GM19324 (cell line): ENCODE measurements around the gene HDHD5.
"Not testable (repeated sequence)": the region's sequence is repeated elsewhere in the genome, so short reads cannot be mapped to it uniquely, and the experiment has no call there.

Experiments used
- ATAC-seq: cut with Tn5 transposase; IDR thresholded peaks from one replicate; pipeline ENCODE4 v1.9.1; 2021; ENCODE audit warnings: mild to moderate bottlenecking, moderate library complexity; ENCODE audit not compliant: unreplicated experiment, low FRiP score

Gene HDHD5

GRCh38 chr22:17157714-17158113 is 1.4 kb downstream of the HDHD5 start:
- ATAC-seq: no peak

DNA sequence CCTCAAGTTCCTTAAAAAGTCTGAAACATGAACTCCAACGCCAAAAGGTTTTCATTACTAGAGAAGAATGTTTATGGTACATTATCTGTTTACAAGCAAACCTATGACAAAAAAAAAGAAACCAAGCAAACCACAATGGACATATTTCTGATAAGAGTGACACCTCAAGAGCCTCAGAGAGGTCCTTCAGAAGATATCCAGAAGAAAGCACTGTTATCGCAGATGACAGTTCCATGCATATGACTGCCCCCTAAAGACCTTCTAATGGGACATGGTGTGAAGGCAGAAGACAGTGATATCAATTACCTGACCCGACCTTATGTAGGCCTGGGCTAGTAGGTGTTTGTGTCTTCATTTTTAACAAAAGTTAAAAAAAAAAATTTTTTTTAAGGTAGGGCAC is 3.1 kb downstream of the HDHD5 start:
- no peak for ATAC-seq

DNA sequence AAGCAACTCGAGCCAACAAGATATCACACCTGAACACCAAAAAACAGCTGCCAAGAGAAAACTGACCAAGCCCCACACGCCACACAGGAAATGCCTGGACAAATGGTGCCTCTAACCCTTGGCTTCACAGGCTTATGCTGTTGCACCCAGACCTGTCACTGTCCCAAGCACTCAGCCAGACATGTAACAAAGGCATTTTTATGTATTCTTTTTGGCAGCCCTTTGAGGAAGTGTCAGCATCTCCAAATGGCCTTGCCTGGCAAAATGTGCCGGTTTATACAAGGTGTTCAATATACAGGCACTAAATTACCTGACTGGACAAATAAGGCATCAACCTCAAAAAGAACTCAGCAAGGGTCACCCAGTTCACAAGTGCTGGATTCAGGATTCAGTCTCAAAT is 6.1 kb downstream of the HDHD5 start:
- ATAC-seq: no peak

DNA sequence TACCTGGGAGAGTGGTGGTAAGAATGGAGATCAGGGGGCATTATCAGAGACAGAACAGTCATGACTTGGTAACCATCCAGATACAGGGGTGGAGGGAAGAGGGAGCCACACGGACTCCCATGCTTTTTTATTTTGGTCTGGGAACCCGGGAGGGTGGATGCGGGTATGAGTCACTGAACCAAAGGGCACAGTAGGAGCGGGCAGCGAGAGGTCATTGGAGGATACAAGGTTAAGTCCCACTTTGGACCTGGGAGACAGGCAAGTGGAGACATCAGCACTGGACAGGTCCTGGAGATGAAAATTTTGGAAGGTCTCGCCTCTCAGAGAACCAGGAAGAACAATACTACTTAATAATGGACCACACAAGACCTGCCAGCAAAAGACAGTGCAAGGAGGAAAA is 6.7 kb downstream of the HDHD5 start:
- ATAC-seq: no peak

DNA sequence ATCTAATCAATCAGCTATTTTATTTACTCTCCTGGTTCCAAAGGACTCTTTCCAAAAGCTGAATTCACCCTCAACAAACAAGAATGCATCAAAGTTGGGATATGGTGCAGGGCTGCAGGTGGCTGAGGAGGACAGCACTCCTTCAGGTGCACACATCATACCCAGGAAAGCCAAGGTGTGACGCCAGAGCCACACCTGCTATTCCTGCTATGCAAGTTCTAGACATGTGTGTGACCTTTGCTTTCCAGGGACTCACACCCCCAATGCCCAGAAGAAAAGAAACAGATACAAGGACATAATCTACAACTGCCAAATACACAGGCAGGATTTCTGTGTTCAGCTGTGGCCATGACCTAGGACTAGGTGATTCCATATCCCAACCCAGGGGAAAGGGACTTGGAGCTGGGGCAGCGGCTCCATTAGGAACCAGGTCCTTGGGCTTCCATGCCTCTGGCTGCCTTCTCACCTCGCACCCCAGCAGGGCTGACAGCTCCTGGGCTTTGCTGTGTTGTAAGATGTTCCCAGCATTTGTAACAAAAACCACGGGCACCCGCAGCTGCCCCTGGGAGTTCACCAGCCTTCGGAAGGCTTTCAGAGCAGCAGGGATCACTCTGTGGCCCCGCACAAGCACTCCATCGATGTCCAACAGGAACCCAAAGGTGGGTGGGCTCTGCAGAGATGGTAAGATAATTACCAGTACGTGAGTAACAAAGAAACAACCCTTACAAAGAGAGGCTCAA is 9.8 kb downstream of the HDHD5 start:
- ATAC-seq: no peak

- not testable (repeated sequence) for ATAC-seq
These were observed 11.6 kb downstream of the HDHD5 start for GRCh38 chr22:17147458-17147857.

- no peak for ATAC-seq
These were observed 13.9 kb downstream of the HDHD5 start for GRCh38 chr22:17145021-17145680.

GRCh38 chr22:17143826-17144225 is 15.3 kb downstream of the HDHD5 start:
- no peak for ATAC-seq

- no peak for ATAC-seq
These were observed 16.0 kb downstream of the HDHD5 start for GRCh38 chr22:17143101-17143500.

DNA sequence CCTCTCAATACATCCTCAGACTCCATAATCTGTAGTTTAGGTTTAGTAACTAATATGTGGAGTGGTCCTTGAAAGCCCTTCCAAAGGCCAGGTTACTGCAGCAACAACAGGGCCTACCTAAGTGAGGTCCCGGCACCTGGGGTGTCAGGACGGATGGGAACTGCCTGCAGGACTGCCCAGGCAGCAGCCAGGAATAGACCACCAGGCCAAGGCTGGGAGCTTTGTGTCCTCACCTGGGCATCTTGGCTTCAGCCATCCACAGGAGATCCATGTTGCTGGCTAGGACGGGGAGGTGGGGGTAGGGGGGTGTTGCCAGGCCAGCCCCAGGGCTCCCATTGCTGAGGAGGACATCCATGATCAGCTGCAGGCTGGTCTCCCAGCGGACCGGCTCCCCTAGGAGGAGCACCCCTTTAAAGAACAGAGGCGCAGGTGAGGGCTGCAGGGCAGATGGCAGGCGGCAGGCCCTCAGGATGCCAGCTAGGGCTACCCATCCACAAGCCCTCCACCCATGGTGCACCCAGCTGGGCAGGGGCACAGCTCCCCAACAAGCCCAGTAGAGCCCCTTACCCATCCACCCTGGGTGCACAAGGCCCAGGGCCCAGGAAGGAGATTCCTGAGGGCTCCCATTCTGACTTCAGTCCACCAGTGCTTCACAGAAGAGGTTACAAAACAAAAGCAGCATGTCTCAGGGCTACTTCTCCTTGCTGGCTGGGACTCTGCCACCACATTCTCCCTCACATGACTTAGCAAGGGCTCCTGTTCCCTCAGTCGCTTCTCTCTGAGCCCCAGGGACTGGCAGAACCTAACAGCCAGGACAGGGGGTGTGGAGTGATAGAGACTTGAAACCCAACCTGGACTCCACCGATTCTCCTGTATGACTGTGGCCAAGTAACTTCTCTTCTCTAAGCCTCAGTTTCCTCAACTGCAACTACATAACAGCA is 18.0 kb downstream of the HDHD5 start:
- no peak for ATAC-seq

DNA sequence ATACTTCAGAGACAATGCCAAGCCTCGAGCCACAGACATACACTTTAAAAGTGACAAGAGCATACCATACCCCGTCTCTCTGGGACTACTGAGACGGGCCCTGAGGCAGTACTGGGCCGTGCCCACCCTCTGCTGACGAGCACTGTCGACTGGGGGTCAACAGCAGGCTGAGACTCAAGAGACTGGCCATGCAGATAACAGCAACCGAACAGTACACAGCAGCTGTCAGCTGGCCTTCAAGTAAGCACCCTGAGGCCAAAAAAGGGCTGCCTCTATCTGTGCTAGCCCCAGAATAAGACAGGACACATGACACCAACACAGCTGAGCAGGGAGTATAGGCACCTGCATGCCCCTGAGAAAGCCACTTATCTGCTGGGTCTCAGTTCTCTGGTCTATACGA is 19.1 kb downstream of the HDHD5 start:
- no peak for ATAC-seq

DNA sequence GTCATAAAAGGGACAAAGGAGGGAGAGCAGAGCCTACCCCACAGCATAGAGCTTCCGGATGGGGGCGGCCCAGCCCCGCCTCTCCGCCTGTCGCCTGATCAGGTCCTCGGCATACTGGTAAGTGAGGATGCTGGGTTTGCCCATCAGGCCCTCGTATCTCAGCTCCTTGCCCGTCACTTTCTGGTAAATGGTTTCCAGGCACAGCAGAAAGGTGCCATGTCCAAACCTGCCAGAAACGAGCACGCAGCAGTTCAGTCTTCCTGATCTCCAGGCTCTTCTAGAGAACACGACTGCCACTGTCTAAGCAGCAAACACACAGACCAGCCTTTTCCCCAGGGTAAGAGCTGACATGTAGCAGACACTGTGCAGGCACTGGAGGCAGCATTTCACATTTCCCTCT is 20.6 kb downstream of the HDHD5 start:
- ATAC-seq: no peak

- no peak for ATAC-seq
These were observed 21.1 kb downstream of the HDHD5 start for GRCh38 chr22:17137861-17138425.

- no peak for ATAC-seq
These were observed 21.9 kb downstream of the HDHD5 start for GRCh38 chr22:17137170-17137569.

- ATAC-seq: no peak
These were observed 23.8 kb downstream of the HDHD5 start for GRCh38 chr22:17135153-17135760.

DNA sequence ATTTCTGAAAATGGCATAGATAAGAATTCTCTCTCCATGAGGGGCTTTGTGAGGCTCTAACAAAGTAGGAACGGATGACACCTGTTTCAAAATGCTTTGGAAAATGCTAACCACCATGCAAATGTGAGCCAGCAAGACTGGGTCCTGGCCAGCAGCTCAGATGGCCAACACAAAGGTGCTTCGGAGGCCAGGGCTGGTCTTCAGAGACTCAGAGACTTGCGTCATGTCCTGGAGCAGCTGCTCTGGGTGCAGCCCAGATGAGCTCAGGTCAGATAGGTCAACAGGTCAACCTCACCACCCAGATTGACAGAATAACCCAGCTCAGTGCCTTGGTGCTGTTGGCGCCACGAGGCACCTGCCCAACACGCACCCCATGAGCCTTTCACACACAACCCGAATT is 25.9 kb downstream of the HDHD5 start:
- ATAC-seq: no peak

GRCh38 chr22:17132112-17132511 is 27.0 kb downstream of the HDHD5 start:
- no peak for ATAC-seq

GRCh38 chr22:17131686-17132085 is 27.4 kb downstream of the HDHD5 start:
- no peak for ATAC-seq

- ATAC-seq: no peak
These were observed 28.9 kb downstream of the HDHD5 start for GRCh38 chr22:17130199-17130598.
